ENCODE measurements around the gene SLCO2B1. TPM values are rescaled to one million over a fixed set of nuclear protein-coding genes. Genes with fewer than 3 reads are reported as not detected.
A peak's percentile ranks its signal among the peaks of the same experiment; 100 is the strongest.

Gene SLCO2B1
- total RNA-seq, 4 donors from 2014 or later, result 25.7 to 70.1 (median 33.1) TPM

DNA sequence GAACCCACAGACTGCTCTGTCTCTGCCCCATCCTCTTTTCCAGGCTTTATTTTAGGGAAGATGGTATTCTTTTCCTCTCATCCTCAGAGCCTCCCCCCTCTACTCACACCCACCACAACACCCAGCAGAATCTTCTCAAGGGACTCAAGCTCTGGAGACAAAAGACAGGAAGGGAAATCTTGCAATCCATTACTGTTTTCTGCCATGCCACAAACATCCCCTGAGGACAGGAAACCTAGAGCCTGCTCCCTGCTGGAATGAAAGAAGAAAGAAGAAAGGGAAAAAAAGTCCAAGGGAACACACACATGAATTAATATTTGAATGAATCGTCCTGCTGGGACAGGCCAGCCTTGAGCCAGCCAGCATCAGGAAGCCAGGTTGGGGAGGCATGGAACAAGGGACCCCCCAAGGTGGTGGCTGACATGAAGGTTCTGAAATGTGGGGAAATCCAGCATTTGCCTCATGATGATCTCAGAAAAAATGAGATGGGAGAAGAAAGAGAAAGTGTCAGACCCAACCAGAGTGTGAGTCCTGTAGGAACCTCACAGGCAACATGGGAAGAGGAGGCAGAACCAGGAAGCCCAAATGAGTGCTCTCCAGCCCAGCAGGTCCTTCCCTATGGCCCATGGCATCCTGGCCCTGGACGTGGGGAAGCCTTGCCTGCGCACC, 34.0 kb downstream of the SLCO2B1 start:
- peaks cover 0 to 3% (median 0%) of the 10 kb centered on the region in 3 donors for H3K4me1 ChIP-seq
- peaks cover 8% of the 10 kb centered on the region for H3K27me3 ChIP-seq
- no peak overlapping the region for H3K27ac ChIP-seq
- H3K4me3 ChIP-seq, result no peak overlapping the region
- no peaks in the 10 kb centered on the region for H3K36me3 ChIP-seq
- TF ChIP-seq EP300 (IDR thresholded peaks at IDR 0.05) (no peak), POLR2AphosphoS5 (IDR thresholded peaks at IDR 0.05) (no peak), POLR2A (IDR thresholded peaks at IDR 0.05) (no peak)
- TF ChIP-seq, protein P1, sequence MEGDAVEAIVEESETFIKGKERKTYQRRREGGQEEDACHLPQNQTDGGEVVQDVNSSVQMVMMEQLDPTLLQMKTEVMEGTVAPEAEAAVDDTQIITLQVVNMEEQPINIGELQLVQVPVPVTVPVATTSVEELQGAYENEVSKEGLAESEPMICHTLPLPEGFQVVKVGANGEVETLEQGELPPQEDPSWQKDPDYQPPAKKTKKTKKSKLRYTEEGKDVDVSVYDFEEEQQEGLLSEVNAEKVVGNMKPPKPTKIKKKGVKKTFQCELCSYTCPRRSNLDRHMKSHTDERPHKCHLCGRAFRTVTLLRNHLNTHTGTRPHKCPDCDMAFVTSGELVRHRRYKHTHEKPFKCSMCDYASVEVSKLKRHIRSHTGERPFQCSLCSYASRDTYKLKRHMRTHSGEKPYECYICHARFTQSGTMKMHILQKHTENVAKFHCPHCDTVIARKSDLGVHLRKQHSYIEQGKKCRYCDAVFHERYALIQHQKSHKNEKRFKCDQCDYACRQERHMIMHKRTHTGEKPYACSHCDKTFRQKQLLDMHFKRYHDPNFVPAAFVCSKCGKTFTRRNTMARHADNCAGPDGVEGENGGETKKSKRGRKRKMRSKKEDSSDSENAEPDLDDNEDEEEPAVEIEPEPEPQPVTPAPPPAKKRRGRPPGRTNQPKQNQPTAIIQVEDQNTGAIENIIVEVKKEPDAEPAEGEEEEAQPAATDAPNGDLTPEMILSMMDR (IDR thresholded peaks at IDR 0.05), result no peak
- no peaks in the 10 kb centered on the region for H3K9me3 ChIP-seq
- no peak for ATAC-seq
- WGBS, 2 donors (ENCODE audit: low coverage in 1 of 2), result 58 to 69% methylated on average over 3 of the region's 3 CpGs

DNA sequence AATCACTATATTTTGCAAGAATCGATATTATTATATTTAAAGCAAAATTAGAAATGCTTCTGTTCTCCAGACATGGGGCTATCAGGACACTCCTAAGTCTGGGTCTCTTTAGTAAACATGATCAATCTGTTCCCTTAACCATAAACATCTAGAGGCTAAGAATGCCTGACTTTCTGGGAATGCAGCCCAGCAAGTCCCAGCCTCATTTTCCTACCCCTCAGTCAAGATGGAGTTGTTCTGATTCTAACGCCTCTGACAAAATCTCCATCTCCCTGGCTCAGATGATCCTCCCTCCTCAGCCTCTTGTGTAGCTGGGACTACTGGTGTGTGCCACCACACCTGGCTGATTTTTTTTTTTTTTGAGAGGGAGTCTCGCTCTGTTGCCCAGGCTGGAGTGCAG, 35.0 kb downstream of the SLCO2B1 start:
- no peak for ATAC-seq
- no peak overlapping the region for H3K4me3 ChIP-seq
- H3K9me3 ChIP-seq, result no peaks in the 10 kb centered on the region
- H3K27ac ChIP-seq, result no peak overlapping the region
- no peak for TF ChIP-seq EP300 (IDR thresholded peaks at IDR 0.05)
- TF ChIP-seq, protein P1 (IDR thresholded peaks at IDR 0.05), result no peak
- TF ChIP-seq POLR2AphosphoS5 (IDR thresholded peaks at IDR 0.05), result no peak
- no peak for TF ChIP-seq POLR2A (IDR thresholded peaks at IDR 0.05)
- H3K36me3 ChIP-seq, result no peaks in the 10 kb centered on the region
- peaks cover 0 to 13% (median 6%) of the 10 kb centered on the region in 3 donors for H3K4me1 ChIP-seq
- H3K27me3 ChIP-seq, result peaks cover 8% of the 10 kb centered on the region
- WGBS, 2 donors (ENCODE audit: low coverage in 1 of 2), result 81 to 83% methylated on average over 2 to 3 of the region's 3 CpGs

DNA sequence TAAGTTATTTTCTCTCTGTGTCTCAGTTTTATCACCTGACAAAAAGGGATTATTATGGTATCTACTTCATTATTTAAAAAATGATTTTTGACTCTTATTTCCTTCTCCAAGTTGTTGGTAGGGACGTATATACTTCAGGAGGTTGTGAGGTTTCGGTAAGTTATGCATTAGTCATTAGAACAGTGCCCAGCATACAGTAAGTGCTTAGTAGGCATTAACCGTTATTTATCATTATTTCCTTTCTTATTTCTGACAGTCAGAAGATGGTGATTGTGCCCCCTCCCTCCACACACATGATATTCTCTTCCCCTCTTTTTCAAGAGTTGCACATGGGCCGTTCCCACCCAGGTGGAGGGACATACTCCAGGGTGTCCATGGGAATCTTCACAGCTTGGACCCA, 36.1 kb downstream of the SLCO2B1 start:
- 83% methylated on average over 3 to 4 of the region's 4 CpGs for WGBS, 2 donors (ENCODE audit: low coverage in 1 of 2)
- Histone ChIP-seq H3K9me3 (no peaks in the 10 kb centered on the region), H3K36me3 (no peaks in the 10 kb centered on the region), H3K27me3 (peaks cover 2% of the 10 kb centered on the region), H3K4me1 (peaks cover 0 to 23% (median 16%) of the 10 kb centered on the region in 3 donors), H3K27ac (no peak overlapping the region), H3K4me3 (no peak overlapping the region)
- no peak for ATAC-seq
- no peak for TF ChIP-seq POLR2A (IDR thresholded peaks at IDR 0.05)
- TF ChIP-seq, protein P1 (IDR thresholded peaks at IDR 0.05), result no peak
- no peak for TF ChIP-seq POLR2AphosphoS5 (IDR thresholded peaks at IDR 0.05)
- TF ChIP-seq EP300 (IDR thresholded peaks at IDR 0.05), result no peak

DNA sequence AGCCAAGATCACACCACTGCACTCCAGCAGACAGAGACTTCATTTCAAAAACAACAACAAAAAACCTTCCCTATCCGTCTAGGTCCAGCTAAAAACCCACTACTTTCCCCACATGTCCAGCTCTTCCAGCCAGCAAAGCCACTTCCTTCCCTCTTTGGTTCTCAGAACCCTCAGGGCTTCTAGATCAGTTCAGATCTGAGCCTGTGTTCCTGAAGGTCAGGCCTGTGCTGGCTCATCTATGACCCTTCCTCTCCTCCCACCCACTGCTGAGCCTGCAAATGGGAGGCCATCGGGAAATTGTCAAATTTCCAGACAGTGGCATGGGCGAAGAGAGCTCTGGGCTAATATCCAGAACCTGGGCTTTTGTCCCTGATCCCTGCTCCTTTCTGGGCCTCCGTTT, 37.8 kb downstream of the SLCO2B1 start:
- no peaks in the 10 kb centered on the region for H3K9me3 ChIP-seq
- TF ChIP-seq, protein P1 (IDR thresholded peaks at IDR 0.05), result no peak
- TF ChIP-seq POLR2AphosphoS5 (IDR thresholded peaks at IDR 0.05), result no peak
- TF ChIP-seq EP300 (IDR thresholded peaks at IDR 0.05), result no peak
- no peak for TF ChIP-seq POLR2A (IDR thresholded peaks at IDR 0.05)
- ATAC-seq, result peak; percentile 48
- H3K36me3 ChIP-seq, result peaks cover 0 to 9% of the 10 kb centered on the region in 2 donors
- no peak overlapping the region for H3K4me3 ChIP-seq
- H3K27ac ChIP-seq, result no peak overlapping the region
- 93 to 94% methylated on average over 3 of the region's 4 CpGs for WGBS, 2 donors (ENCODE audit: low coverage in 1 of 2)
- no peaks in the 10 kb centered on the region for H3K27me3 ChIP-seq
- H3K4me1 ChIP-seq, result peaks cover 0 to 25% (median 16%) of the 10 kb centered on the region in 3 donors

DNA sequence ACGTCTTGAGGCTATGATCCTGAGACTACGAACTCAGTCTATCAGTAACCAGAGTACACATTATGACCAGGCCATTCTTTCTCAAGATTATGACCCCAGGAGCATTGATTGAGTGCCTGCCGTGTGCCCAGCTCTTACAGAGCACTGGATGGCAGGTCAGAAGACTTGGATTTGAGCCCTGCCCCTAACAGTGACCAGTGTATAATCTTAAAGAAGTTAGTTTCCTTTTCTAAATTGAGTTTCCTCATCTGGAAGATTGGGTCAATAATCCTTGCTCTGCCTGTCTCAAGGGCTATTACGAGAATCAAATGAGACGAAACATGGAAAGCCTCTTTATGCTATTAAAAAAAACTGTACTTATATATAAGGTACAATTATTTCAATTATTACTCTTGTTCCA, 38.2 kb downstream of the SLCO2B1 start:
- no peak for ATAC-seq

More for the DNA sequence above, 38.2 kb downstream of the SLCO2B1 start:
- no peak for TF ChIP-seq POLR2A (IDR thresholded peaks at IDR 0.05)
- WGBS, 2 donors (ENCODE audit: low coverage in 1 of 2), result 92 to 93% methylated on average over 4 to 5 of the region's 5 CpGs
- no peak overlapping the region for H3K27ac ChIP-seq
- peaks cover 0 to 29% (median 18%) of the 10 kb centered on the region in 3 donors for H3K4me1 ChIP-seq
- no peaks in the 10 kb centered on the region for H3K9me3 ChIP-seq
- H3K27me3 ChIP-seq, result no peaks in the 10 kb centered on the region
- peaks cover 0 to 9% of the 10 kb centered on the region in 2 donors for H3K36me3 ChIP-seq
- no peak overlapping the region for H3K4me3 ChIP-seq

Measured in gastroesophageal sphincter (tissue), 4 donors.